Smooth muscle cell of the umbilical artery (primary cell): ENCODE data around the gene REM1. TPM values are rescaled to one million over a fixed set of nuclear protein-coding genes. Genes with fewer than 3 reads are reported as not detected.

Experiments used
- total RNA-seq: library from RNA; depleted of rRNA; stranded (reverse); fragments of >200 nt; gene quantifications from 2 replicates; pipeline ENCODE4 v1.2.3, GENCODE V29; 2014

REM1 gene, protein sequence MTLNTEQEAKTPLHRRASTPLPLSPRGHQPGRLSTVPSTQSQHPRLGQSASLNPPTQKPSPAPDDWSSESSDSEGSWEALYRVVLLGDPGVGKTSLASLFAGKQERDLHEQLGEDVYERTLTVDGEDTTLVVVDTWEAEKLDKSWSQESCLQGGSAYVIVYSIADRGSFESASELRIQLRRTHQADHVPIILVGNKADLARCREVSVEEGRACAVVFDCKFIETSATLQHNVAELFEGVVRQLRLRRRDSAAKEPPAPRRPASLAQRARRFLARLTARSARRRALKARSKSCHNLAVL
- not detected in 2 replicates for total RNA-seq

GRCh38 chr20:31474758-31475427 is at the start of gene REM1, which contains the start of gene DEFB124:
TSS of gene REM1 (plus strand) at chr20:31475288. CDS start at chr20:31476446, 1,158 bp downstream.
TSS of gene DEFB124 (minus strand) at chr20:31475127. CDS start at chr20:31473013, 2,114 bp downstream.

DNA sequence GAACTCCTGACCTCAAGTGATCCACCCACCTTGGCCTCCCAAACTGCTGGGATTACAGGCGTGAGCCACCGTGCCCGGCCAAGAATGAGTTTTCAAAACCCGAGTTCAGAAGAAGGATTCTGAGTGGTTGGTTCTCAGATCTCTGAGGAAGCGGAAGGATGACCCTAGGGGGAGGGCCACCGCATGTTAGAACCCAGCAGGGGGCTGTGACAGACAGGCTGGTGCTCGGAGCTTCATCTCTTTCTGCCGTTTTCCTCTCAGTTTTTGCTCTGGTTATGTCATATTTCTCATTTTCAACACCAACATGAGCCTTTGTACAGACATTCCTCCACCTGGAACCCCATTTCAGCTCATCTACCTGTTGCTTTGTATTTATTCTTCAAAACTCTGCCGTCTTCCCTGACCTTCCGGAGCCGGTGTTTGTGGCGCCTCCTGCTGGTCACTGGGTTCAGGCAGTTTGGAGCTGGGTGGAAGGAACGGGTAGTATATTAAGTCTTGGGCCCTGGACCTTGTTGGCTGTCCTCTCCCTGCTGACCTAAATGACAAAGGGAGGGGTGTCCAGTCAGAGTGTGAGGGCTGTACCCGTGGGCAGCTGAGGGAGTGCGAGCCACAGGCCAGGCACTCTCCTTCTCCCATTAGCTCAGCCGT is 35.0 kb upstream of the REM1 start, which contains the start of gene DEFB123:
DEFB123 (plus strand) TSS at position 621 of the 648 bp plus-strand sequence. CDS start 67 bp downstream, outside the sequence.

GRCh38 chr20:31514154-31515071 is 39.3 kb downstream of the REM1 start, which contains the start of gene HM13:
TSS of gene HM13 (plus strand) at chr20:31514442. CDS start at chr20:31514552, 110 bp downstream.

Other genes with a start within 250 kb of the REM1 start
- gene DEFB115, start 217.6 kb upstream of the REM1 start, total RNA-seq: not detected in 2 replicates
- gene DEFB116, start 166.7 kb upstream of the REM1 start, total RNA-seq: not detected in 2 replicates
- gene DEFB118, start 106.7 kb upstream of the REM1 start, total RNA-seq: not detected in 2 replicates
- gene DEFB119, start 84.7 kb upstream of the REM1 start, total RNA-seq: not detected in 2 replicates
- gene DEFB121, start 69.1 kb upstream of the REM1 start, total RNA-seq: not detected in 2 replicates
- gene DEFB123, start 34.7 kb upstream of the REM1 start, total RNA-seq: not detected in 2 replicates
- gene DEFB124, start 161 bp upstream of the REM1 start, total RNA-seq: not detected in 2 replicates
- 76.9 and 97.2 TPM in 2 replicates for gene HM13, start 39.2 kb downstream of the REM1 start, total RNA-seq
- 37.3 and 55.8 TPM in 2 replicates for gene ID1, start 130.0 kb downstream of the REM1 start, total RNA-seq
- not detected in 2 replicates for gene COX4I2, start 162.6 kb downstream of the REM1 start, total RNA-seq
- gene BCL2L1, start 247.6 kb downstream of the REM1 start, total RNA-seq: 39.8 and 66.0 TPM in 2 replicates